Measurements from ENCODE around the gene ETV6. TPM values are rescaled to one million over a fixed set of nuclear protein-coding genes. Genes with fewer than 3 reads are reported as not detected.
A peak's percentile ranks its signal among the peaks of the same experiment; 100 is the strongest.

Gene ETV6
- polyA plus RNA-seq, 1 donor = 16.3 TPM

DNA sequence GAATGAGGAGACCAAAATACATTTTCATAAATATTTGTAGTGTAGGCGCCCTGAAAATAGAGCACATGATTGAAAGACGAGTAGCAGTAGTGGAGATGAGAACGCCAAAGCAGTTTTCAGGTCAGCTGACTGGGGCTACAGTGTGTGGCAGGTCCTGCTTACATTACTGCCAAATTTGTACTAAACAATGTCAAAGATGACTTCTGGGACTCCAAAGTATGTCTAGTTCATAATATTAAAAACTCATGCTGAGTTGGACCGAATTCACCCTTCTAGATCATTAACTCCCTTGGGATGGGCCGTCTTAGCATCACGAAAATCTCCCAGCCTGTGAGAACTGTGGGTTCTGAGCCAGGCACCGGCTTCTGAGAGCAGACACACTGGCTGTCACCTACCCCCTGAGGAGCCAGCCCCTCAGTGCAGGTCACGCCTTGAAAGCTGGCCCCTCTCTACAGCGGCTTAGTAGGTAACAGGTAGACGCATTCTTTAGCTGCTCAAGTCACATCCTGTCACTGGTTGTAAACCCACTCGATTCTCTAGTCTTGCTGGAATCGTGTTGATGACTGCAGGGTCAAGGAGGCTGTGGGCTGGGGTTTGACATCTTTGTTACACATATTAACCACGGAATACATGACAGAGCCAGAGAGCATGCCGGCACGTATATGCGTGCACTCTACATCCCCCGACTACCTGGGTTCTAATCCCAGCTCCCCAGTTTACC is 210.4 kb downstream of the ETV6 start:
- DNase-seq = no peak

DNA sequence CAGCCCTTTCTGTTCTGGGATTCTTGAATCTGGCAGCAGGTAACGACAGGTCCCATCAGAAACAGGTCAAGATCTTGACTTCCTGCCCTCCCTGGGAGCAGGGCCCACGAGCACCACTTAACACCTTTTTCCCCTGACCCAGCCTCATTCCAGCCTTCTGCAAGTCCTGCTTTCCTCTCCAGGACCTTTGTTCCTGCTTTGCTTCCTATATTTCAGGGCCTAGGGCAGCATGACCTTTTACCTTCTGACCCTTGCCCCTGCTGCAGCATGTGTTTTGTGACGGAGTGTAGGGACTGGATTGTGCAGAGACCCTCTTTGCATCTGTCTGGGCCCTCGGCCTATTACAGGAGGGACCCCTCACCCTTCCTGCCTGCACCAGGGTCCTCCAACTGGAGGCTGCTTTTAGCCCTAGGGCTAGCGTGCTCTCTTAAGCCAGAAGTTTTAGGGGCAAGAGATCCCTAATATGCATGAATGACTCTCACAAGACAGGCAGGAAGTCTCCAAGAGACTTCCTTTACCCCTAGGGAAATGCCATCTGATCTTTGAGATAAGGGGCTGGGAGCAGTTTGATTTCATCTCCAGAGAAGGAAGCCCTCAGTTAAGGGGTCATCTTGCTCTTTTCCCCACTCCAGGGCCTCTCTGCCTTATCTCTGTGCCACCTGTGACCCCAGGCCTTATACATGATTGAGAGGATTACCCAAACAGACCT is 211.8 kb downstream of the ETV6 start:
- DNase-seq = no peak

DNA sequence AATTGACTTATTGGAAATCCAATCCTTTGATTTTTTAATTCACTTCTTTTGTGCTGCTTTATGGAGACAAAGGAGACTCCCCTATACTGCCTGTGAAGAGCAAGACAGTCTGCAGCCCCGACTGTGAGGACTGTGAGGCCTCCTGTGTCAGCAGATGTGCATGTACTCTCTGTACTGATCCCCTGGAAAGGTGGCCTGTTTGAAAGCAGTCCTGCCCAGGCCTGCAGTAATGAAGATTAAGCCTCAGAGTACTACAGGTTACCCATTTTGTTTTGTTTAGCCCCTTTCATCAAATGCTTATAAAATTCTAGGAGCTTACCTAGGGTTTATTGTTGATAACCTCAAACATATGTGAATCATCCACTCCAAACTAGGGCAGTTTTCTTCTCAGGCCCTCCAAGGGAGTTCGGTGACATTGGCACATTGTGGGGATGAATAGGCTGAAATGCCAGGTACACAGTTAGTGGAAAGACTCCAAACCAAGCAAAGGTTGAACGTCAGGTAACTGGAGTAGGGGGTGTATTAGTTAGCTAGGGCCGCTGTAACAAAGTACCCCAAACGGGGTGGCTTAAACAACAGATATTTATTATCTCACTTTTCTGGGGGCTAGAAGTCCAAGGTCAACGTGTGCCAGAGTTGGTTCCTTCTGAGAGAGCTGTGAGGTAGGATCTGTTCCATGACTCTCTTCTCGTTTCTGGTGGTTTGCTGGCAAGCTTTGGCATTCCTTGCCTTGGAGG is 212.6 kb downstream of the ETV6 start:
- DNase-seq = no peak

DNA sequence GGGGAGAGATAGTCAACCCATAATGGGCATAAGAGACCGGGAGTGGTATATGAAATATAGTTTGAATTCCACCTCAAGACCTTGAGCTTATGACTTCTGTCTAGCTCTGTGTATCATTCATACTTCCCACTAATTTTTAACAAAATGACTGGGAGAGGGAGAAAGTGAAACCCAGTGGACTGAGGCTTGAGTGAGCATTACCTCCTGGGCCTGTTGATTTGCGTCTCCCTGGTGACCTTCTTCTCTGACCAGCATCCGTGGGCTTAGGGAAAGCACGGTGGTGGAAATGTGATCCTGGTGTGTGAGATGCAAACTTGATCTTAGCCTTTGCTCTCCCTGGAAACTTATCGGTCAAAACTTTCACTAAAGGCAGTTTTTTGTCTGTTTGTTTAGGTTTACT is 213.3 kb downstream of the ETV6 start:
- DNase-seq = peak; percentile 64

DNA sequence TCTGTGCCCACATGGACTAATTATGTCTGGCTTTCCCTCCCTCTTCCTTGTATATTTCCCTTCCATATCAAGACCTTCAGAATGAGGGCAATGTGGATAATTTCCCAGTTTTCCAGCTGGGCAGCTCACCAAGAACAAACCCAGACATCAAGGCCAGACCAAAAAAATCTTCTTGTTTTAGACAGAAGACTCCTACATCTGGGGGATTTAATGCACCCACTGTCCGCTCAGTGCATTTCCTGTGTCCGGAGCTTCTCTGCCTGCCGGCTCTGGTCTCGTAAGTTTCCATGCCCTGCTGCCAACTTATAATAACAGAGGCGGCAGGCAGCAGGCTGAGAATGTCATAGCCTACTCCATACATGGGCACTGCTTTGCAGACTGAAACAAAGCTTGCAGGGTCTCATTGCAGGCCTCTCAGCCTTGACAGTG is 214.0 kb downstream of the ETV6 start:
- DNase-seq = no peak

DNA sequence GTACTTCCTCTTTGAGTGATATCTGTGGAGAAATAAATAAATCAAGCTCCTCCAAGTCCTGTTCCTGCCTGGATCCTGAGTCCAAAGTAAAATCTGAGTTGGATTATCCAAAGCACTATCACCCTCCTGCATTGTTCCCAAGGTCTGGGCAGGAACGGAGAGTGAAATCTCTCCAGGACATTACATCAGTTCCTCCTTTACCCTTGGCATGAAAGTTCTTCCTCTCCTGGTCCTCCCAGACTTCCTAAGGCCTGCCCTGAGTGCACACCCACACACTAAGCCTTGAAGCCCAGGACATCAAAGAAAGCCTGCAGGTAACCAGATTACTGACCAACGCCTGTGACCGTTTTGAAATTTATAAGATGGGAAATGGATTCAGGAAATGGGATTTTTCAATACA is 214.5 kb downstream of the ETV6 start:
- DNase-seq = no peak

DNA sequence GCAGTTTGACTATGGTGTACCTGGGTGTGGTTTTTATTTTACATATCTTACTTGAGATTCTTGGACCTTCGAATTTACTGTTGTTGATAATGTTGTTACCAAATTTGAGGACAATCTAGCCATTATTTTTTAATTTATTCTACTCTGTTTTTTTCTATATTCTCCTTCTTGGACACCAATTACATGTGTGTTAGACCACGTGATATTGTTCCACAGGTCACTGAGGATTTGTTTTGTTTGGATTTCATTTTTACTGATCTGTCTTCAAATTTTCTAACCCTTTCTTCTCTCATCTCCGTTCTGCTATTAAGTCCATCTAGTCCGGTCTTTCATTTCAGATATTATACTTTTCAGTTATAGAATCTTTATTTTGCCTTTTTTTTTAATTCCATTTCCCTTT is 216.3 kb downstream of the ETV6 start:
- no peak for DNase-seq

DNA sequence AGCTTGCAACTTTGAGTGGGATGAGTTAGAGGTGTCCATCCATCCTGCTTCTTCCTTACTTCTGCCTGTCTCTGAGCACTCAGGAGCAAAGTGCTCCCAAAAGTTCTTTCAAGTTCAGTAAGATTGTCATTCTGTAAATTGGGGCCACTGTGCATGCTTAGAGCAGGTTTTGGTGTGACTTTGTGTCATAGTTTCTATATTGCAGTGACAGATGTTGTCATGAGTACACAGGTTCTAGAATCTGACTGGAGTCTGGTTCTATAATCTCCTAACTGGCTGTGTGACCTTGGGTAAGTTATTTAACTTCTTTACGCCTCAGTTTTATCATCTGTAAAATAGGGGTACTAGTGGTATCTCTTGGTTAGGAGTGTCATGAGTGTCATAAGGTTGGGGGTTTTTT is 218.6 kb downstream of the ETV6 start:
- no peak for DNase-seq

DNA sequence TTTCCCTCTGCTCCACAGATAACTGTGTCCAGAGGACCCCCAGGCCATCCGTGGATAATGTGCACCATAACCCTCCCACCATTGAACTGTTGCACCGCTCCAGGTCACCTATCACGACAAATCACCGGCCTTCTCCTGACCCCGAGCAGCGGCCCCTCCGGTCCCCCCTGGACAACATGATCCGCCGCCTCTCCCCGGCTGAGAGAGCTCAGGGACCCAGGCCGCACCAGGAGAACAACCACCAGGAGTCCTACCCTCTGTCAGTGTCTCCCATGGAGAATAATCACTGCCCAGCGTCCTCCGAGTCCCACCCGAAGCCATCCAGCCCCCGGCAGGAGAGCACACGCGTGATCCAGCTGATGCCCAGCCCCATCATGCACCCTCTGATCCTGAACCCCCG is 219.9 kb downstream of the ETV6 start:
- no peak for DNase-seq

DNA sequence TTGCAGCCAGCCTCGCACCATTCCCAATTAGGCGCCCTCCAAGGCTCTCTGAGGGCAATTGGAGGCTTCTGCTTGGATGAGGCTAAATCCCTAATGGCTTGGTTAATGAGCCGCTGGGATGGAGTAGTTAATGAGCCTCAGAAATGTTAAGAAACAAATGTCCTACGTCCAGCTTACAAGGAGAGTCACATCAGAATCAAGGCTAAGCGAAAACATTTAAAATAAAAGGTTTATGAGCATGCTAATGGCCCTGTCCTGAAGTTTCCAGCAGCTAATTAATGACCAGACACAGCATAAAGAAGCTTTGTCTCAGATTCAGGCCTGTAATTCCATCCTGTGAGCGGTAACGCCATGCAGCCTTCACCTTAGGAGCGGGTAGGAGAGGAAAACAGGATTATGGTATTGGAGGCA is 220.6 kb downstream of the ETV6 start:
- no peak for DNase-seq

DNA sequence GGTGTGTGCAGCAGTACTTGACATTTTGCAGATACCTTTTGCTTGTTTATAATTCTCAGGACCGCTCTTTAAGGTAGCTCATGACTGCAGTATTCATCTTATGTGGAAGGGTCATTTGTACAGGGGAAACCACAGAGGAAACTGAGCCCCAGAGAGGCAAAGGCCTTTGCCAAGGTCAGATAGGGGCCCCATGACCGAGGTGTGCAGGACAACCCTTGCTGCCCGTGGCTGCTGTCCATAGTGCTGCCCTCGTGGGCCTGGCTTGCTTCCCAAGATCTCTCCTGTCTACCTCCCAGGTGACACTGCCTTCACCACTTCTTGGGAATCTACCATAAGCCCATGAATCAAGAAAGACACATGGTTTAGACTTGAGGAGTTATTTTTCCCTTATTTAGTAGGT is 222.6 kb downstream of the ETV6 start:
- DNase-seq = no peak

DNA sequence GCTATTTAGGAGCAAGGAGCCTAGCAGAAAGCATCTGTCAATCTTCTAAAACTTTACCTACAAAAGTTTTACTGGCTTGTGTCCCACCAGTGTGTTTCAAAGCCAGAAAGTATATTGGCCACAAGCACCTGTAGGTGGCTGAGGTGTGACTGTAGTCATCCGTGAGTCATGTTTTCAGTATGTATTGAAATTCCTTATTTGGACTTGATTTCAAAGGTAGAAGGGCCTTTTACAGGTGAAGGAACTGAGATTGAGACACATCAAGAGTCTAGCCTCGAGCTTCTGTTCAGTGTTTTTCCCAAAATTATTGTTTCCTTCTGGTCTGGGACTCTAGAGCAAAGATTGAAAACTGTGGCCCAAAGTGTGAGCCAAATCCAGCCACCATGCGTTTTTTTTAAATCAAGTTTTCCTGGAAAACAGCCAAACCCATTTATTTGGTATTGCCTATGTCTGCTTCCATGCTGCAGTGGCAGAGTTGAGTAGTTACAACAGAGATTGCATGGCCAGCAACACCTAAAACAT is 226.0 kb downstream of the ETV6 start:
- no peak for DNase-seq

DNA sequence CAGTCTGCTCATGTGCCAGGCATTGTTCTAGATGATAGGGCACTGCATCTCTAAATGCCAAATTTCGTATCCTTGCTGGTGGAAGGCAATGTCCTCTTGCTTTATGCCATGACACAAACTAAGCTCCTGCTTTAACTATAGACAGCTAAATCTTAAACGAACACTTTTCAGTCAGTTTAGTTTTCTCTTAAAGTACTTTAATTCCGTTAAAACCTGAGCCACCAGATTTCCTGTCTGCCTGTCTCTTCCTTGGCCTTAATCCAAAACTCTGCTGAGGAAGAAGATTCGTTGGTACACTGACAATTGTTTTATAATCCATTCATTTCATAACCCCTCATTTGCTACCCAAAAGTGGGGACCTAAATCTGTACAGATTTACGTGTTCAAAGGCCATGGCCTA is 226.8 kb downstream of the ETV6 start:
- no peak for DNase-seq

DNA sequence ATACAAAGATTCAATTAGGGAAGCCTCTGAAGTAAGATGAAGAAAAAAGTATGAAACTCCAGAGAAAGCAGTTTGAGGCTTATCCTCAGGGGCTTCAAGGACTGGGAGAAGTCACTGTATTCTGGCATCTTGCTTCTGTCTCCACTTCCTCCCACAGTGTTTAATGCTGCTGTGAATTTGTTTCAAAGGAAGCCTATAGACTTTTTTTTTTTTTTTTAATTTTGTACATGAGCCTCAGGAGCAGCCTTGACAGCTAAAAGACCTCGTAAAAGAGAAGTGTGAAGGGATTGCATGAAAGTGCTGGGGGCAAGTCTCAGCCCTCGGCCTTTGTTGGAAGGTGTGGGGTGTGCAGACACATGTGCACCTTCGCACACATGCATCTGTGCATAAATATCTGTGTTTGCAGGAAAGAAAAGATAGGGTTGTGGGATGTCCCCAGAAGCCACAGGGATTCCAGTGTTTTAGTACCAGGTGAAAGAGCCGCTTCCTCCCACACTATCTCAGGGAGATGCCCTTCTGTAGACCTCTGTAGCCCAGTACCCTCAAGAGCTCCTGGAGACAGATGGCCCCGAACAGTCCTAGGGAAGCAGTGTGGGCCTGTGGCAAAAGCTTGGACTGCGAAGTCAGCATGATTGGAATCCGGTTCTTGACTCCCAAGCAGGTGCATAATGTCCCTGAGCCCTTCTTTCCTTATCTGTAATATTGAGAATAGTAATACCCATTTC is 227.8 kb downstream of the ETV6 start:
- no peak for DNase-seq

DNA sequence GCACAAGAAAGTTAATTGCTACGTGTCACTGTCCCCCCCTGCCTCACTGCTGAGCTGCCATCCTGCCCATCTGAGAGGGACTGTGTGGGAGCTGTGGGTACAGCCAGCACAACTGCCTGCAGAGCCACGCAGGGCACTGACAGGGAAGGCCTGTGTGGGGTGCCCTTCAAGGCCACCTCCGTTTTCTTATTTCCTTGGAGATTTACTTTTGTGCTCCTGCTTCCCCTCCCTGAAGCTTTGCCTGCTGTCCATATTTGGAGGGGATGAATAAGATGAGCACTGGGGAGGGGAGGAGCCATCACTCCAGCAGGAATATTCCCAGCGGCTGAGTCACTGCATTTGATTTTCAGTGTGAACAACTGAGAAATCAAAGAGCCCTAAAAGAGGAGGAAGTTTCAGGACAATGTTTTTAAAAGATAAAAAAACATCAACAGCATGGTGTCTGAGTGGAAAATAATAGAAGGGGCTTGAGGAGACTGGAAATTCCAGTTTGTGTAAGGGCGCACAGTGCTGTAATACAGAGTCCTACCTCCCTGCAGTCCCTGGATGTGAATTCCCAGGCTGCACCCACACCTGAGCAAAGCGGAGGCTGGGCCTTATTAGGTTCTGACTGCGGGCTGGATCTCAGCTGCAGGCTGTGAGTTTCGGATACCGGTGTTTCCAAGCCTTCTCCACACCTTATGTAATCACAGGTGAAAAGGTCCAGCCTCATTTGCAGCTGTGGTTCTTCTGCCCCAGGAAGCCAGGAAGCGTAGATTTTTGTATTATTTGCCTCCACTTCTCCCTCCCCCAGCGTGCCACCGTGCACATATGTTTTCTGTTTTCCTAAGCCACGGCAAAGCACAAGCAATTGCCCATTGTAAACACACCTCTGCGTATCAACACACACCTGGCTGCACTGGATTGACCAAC is 228.7 kb downstream of the ETV6 start:
- DNase-seq = no peak

DNA sequence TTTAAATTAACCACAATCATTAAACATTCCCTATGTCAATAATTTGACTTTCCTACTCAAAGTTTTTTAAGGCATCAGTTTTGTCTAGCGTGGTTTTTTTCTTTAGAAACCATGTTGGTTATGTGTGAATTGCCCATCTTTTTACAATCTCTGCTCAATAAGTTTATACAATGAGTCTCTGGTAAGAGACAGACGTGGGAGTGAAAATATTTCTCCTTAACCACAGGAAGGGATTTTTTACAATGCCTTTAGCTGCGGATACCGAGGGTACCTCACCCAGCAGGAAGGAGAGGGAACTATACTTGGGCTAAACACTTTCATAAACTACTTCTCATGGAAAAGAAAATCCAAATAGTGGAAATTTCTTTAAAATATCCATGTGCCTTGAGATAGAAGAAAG is 229.8 kb downstream of the ETV6 start:
- no peak for DNase-seq

DNA sequence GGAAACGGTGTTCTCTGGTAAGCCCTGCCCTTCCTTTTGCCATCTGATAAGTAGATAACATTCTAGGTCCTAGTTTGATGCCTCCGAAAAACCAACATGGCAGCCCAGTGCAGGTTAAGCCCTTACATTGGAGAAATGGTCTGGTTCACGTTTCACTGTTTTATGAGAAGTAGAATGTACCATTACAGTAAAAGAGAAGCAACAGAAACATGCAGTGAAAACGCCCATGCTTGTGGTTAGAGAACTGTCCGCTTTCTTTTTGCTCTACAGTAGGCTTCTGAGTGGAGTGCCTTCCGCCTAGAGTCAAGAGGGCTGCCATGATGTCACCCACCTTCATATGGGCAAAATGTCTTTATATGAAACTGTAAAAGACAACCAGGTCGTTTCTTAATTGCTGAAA is 230.9 kb downstream of the ETV6 start:
- no peak for DNase-seq

DNA sequence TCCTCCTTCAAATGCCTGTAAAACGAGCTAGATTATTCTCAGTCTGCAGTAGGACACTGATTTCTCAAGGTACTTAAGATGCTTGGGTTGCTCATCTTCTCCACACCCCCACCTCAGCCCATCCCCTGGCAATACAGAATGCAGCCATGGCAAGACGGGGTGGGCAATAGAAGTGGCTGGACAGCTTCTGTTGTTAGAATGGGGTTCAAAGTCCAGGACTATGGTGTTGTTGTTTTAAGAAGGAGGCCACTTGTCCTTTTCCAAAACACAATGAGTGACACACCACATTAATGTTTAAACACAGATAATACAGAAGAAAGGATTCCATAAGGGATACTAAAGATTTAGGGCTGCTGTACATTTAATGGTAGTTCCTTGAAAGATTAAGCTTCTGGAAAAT is 232.4 kb downstream of the ETV6 start:
- no peak for DNase-seq

DNA sequence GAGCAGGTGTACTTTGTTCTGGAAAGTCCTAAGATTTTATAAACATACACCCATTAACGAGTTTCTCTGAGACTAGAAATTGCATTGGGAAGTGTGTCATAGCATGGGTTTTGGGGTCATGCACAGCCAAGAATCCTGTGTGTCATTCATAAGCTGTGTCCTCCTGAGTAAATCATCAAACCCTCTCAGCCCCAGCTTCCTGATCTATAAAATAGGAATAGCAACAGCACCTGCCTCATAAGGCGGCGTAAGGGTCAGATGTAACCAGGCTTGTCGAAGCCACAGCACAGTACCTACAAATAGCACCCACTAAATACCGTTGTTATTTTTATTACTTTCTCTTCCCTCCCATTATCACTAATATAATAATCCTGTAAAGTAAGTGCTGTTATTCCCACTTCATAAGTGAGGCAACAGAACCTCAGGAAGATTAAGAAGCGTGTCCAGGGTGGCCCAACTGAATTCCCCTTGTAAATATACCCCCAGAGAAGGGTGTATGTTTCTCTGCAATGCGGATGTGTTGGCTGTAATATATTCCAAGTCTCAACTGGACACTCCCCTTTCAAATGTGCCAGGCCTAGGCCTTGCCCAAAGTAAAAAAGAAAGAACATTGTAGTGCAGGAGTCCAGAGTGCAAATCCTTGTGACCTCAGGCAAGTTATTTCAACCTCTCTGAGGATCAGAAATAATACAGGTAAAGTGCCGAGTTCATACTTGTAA is 233.0 kb downstream of the ETV6 start:
- no peak for DNase-seq

DNA sequence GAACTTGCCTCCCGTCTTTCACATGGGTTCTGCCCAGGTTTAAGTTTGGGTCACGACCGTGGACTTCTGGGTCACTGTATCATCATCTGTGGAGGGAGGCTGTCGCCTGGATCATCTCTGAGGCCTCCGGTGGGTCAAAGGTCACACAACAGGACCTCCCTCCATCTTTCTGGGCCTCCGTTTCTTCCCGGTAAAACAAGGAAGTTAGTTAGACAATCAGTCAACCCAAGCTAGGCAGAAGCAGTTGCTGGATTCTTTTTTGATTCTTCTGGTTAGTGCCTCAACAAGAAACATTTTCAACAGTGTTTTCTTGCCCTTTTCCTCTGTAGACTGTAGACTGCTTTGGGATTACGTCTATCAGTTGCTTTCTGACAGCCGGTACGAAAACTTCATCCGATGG is 234.6 kb downstream of the ETV6 start:
- DNase-seq = no peak

DNA sequence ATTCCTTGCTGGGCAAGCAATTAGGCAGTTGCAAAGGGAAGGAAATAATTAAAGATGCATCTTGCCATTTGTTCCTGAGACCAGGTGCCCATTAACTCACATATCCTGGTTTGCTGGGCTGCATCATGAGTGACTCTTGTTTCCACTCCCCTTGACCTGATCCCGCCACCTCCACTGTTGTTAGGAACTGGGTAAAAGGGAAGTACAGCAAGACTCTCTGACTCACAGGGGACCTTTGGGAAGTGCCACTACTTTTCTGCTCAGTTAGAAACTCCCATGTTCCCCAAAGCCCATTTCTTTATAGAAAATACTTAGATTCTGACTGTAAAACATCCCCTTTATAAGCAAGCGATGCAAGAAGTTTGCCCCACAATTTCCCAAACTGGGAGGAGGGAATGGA is 235.2 kb downstream of the ETV6 start:
- DNase-seq = no peak

Measured in left kidney (tissue), 2 donors.